NCI-H1436 (cell line): ENCODE data around the gene CPPED1.

Source experiments
- DNase-seq: peaks from one replicate; lab custom pipeline; 2025; lab: John Stamatoyannopoulos, UW

The CPPED1 gene

DNA sequence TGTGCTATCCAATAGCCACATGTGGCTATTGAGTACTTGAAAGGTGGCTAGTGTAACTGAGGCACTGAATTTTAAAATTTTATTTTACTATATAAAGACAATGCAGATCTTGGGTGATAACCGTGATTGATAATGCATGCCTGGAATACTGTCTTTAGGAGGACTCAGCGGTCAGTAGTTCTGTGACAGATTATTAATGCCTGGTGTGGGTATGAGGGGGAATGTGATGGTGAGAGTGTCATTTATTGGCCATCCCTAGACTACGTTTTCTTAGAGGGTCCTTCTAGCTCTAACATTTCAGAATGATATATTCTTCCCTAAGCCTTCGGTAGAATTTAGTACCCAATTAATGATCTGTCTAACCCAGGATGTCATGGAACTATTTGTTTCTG lies 157.6 kb downstream of the CPPED1 start:
- no peak for DNase-seq

DNA sequence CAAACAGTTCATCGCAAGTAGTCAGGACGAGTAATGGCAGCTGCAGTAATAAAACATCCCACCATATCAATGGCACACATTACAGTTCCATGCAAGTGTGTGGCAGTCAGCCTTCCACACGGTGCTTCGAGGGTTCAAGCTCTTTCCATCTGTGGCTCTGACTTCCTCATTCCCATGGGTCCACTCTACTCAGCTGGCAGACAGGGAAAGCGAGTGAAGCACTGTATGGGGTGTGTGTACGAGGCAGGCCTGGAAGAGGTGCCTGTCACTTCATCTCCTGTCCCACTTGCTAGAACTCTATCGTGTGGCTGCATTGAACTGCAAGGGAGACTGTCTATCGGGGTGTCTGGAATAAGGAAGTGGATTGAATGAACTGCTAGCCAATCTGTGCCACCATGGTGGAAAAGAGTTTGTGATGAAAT lies 160.6 kb downstream of the CPPED1 start:
- no peak for DNase-seq

DNA sequence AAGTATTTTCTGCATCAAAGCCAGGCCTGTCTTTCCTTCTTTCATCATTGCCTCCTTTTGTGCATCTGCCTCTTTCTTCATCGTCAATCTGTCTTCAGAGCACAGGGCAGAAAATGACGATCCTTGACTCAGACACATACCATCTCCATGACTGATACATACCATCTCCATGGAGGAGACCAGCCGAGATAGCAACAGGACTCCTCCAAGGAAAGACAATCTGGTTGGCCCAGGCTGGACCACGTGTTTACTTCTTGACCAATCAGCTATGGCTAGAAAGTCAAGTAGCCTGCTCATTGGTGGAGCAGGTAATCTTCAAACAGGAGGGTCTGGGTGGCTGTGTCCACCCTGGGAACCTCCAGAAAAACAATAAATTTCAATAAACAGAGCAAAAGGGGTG lies 164.6 kb downstream of the CPPED1 start:
- DNase-seq = no peak

DNA sequence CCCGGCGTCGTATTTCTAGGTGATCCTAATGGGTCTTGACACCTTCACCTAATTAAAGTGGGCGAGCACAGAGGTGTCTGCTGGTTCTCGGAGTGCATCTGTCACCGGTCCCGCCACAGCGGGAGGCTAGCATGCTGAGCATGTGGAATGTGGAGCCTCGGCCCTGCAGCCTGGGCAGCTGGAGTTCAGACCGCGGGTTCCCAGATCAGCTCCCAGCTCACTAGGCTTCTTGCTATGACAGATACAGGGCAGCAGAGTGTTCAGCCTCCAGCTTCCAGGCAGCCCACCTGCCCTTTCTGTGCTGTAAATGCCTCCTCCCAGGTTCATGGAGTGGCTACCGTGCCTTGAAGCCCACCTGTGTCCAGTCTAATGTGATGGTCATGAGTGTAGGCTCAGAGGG lies 166.7 kb downstream of the CPPED1 start:
- DNase-seq = no peak

DNA sequence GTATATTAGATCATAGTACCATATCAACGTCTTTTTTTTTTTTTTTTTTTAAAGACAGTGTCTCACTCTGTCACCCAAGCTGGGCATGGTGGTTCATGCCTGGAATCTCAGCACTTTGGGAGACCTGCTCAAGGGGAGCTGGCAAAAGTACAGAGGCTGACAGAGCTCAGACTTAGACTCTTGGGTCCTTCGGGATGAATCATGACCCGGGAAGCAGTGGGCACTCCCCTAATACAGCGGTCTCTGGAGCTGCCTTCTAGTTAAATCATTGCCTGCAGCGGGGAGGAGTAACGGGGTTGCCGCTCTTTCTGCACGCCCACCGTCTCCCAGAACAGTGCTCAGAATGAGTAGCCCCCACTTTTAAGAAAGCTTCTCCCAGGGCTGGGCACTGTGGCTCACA lies 174.4 kb downstream of the CPPED1 start:
- no peak for DNase-seq

DNA sequence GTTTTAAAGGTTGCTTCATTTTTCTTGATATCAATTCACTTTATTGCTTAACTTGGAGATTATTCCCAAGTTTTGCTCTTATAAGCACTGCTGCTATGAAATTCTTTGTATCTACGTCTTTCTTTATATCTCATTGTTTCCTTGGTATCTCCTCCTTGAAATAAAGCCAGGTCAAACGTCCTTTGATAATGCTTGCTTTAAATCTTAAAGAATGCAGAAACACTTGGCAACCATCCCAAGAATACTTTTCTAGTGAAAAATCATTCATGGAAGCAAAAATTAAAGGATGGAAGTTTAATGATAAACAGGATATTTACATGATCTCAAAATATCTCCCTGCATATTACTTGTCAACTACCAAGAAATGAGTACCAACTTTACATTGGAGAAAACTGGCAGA lies 175.2 kb downstream of the CPPED1 start:
- no peak for DNase-seq

DNA sequence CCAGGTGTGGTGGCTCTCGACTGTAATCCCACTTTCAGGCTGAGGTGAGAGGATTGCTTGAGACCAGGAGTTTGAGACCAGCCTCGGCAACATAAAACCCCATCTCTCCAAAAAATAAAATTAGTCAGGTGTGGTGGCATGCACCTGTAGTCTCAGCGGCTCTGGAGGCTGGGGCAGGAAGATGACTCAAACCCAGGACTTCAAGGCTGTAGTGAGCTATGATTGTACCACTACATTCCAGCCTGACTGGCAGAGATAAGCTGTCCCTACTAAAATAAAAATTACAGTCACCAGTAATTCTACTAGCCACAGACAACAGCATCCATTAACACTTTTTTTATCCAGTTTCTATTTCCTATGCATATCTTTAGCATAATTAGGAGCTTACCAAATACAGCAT lies 176.3 kb downstream of the CPPED1 start:
- DNase-seq = no peak

DNA sequence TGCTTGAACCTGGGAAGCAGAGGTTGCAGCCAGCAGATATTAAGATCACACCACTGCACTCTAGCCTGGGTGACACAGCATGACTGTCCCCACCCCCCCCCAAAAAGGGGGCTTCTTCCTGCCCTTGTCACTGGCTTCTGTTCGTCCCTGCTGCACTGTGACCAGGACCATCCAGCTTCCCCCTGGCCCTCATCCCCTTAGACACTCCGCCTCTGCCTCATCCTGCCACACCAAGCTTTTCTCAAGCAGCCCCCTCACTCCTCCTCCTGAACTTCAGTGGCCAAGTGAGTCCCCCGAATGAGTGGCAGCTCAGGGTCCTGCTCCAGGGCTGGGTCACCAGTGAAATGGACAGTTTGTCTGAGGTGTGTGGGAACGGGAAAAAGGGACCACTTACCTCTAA lies 177.3 kb downstream of the CPPED1 start:
- no peak for DNase-seq

DNA sequence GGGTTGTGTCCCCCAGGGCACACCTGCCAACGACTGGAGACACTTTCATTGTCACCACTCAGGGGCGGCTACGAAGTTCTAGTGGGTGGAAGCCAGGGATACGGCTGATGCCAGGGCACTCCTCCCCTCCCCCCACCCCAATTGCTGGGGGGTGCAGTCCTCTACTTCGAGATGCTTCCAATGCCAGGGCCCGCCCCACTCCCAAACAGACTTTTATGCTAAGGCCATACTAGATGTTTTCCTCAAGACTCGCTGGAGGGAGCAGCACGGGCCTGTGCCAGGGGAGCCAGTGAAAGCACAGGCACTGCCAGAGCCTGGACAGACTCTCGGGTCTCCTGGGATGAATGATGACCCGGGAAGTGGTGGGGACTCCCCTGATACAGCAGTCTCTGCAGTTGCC lies 178.0 kb downstream of the CPPED1 start:
- no peak for DNase-seq

DNA sequence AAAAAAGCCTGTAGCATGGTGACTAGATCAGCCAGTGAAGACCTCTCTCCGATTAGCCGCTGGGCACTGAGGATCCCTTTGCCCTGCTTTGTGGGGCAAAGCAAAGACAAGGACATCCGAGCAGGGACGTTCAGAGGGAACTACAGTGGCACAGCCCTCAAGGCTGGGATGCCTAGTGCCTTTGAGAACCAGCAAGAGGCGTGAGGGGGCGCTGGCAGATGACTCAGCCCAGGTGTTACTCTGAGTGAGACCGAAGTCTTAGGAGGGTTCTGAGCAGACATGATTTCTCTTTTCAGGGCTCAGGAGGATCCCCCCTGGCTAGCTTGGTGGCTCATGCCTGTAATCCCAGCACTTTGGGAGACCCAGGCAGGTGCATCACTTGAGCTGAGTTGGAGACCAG lies 178.6 kb downstream of the CPPED1 start:
- DNase-seq = no peak

DNA sequence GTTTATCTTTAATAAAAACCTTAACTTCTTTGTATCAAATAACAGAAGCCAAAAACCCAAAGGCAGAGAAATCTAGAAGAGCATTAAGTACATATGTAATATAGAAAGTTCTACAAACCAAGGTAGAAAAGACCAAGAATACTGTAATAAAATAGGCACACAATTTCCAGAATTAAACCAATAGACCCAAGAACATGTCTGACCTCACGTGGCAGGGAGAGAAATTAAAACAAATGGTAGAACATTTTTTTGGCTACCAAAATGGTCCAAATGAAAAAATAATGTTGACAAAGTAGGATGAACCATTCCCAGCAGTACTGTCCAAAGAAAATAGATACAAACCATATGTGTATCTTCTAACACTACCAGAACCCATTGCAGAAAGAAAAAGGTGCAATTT lies 183.5 kb downstream of the CPPED1 start:
- no peak for DNase-seq

DNA sequence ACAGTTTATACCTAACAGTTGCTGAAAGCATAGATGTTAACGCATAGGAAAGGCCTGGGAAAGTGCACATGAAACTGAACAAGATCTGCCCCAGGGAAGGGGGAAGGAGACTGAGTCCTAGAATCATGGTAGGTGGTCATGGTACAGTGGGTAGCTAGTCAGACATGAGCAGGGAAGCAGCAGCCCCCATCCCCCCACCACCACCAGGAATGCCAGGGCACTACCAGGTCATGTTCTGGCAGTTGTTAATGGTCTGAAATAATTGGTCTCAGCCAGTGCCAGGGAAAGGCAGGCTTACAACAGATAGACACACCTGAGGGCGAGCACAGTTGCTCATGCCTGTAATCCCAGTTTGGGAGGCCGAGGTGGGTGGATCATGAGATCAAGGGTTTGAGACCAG lies 185.2 kb downstream of the CPPED1 start:
- DNase-seq = no peak

DNA sequence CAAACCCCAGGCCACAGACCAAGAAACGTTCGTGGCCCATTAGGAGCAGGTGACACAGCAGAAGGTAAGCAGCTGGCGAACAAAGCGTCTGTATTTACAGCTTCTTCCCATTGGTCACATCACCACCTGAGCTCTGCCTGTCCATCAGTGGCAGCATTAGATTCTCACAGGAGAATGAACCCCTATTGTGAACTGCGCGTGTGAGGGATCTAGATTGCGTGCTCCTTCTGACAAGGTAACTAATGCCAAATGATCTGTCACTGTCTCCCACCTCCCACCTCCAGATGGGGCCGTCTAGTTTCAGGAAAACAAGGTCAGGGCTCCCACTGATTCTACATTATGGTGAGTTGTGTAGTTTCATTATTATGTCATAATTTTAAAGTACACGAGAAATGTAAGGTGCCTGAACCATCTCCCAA lies 186.3 kb downstream of the CPPED1 start:
- DNase-seq = no peak

DNA sequence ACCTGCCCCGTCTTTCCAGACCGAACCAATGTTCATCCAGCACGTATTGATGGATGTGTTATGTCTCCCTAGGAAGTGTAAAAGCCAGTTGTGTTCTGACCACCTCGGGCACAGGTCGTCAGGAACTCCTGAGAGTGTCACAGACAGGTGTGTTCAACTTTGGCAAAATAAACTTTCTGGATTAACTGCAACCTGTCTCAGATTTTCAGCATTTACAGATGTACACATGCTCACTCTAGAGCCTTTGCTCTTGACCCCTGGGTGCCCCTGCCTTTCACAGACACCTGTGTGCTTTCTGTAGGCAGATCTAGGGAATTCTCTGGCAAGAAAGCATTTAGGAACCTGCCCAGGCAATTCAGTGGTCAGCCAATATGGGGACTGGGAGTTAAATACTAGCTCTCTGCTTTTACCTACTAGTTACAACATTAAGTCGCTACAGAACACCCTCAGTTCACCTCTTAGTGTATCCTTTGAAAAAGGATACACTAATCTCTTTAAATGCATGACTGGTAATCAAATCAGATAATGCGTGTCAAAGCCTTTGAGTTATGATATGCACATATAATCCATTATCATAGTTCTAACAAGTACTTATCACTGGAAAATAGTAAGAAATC lies 188.9 kb downstream of the CPPED1 start:
- no peak for DNase-seq

DNA sequence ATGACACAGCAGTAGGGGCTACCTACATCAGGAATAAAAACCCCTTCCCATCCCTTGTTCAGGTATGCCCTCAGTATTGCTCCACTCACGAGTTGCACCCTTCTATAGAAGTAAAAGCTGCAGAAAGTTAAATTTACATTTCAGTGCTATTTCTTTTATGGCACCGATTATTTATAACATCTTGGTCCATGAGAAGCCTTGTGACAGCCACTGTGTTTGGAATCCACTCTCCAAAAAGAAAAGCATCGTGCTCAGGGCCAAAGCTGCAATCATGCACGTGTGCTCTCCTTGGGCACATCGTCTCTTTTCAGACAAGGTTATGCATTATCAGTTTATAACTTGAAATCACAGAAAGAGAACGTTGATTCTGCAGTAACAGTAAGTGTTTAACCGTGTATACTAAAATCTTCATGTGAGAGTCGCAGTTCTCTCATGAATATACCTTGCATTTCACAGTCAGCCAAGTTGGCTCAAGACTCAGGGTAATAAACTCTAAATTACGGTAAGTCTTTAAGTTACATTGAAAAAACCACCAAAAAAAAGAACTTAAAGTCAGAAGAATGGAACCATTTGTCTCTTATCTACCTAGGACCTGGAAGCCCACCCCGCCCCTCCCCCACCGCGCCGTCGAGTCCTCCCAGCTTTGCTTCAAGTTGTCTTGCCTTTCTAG lies 189.6 kb downstream of the CPPED1 start:
- DNase-seq = no peak

DNA sequence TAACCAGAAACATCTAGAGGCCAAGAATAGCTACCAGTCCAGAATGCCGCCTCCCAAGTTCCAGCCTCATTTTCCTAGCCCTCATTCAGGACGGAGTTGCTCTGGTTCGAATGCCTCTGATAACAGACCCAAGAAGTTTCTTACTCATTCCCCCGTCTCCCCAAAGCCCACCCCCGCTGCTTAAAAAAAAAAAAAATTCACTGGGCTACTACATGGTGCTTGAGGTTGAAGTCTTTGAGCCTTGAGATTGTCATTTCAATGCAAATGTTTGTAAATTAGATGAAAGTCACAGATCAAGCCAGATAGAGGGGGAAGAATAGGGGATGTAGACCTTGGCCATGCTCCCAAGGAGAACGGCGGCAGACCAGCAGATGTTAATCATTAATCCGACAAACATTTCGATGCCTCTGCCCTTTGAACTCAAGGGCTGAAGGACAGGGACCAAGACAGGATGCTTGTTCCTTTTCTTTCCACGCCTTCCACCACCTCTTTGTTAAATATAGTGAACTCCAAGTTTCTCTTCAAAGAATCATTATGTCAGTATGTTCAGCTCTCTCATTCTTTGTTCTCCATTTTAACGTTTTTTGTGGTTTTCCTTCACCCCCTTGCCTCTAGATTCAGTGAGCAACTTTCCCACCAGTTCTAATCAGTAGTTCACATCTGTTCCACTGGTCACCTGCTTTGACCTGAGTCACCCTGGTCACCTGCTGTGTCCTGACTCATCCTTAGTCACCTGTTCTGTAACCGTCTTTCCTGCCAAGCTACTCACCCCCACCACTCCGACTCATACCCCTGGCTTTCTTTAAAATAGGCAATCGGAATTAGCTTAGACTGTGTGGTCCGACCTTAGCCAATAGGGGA lies 190.3 kb downstream of the CPPED1 start:
- DNase-seq = no peak

DNA sequence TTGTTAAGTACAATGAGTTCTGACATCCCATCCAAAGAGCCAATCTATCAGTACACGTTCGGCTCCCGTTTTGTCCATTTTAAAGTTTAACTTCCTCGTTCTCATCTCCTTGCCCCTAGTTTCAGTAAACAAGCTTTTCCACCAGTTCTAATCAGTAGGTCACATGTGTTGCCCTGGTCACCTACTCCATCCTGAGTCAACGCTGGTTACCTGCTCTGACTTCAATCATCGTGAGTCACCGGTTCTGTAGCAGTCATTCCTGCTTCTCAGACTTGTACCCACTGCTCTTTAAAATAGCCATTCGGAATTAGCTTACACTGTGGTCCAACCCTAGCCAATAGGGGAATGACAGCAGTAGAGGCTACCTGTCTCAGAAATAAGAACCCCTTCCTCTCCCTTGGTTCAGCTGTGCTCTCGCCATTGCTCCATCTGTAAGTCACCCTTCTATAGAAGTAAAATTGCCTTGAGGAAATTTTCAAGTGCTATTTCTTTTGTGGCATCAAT lies 191.0 kb downstream of the CPPED1 start:
- DNase-seq = no peak

DNA sequence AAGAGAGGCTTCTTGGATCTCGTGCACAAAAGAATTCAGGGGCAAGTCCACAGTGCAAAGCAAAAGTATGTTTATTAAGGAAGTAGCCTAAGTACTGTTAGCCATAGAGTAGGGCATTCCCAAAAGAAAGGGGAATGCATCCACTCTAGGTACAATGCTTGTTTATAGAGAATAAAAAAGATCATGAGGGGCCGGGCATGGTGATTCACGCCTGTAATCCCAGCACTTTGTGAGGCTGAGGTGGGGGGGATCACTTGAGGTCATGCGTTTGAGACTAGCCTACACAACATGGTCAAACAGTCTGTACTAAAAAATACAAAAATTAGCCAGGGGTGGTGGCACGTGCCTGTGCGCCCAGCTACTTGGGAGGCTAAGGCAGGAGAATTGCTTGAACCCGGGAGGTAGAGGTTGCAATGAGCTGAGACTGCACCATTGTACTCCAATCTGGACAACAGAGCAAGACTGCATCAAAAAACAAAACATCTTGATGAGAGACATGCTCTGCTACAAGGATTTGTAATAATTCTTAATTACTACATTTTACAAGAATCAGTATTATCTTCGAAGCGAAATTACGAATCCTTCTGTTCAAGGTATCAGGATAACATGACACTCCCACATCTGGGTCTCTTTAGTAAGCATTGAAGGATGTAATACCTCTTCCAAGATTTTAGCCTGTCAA lies 191.6 kb downstream of the CPPED1 start:
- no peak for DNase-seq

DNA sequence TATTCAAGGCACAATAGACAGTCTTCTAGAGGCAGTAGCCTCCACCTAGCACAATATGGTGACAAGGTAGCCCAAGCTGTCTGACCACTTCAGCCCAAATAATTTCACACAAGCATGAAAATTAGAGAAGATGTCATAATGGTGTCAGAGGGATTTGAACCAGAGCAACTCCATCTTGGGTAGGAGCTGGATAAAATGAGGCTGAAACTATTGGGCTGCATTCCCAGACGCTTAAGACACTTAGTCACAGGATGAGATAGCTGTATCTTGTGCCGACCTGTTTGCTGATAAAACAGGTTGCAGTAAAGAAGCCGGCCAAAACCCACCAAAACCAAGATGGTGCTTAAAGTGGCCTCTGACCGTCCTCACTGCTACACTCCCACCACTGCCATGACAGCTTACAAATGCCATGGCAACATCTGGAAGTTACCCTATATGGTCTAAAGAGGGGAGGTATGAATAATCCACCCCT lies 192.6 kb downstream of the CPPED1 start:
- no peak for DNase-seq

DNA sequence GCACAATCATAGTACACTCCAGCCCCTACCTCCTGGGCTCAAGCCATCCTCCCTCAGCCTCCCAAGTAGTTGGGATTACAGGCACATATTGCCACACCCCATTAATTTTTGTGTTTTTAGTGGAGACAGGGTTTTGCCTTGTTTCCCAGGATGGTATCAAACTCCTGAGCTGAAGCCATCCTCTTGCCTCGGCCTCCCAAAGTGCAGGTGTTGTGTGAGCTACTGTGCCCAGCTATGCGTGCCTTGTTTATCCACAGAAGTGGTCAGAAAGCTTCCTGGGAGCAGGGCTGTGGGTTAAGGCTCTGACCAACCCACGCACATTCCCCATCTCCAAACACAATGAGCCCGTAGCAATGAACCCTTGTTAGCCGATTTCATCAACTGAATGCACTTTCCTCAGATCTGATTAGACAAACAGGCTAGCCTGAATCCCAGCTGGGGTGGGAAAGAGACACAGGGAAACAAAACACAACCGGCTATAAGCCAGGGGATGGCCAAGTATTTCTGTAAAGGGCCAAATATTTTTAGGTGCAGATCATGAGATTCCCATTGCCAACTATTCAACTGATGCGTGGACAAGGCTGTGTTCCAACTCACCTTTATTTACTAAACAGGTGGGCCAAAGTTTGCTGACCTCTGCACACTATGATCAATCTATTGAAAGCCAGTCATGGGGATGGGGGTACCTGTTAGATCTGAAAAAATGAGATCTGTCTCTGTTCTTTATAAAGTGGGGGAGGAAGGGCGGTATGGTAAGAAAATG lies 193.6 kb downstream of the CPPED1 start:
- no peak for DNase-seq
